AG04449 (cell line): ENCODE results near the gene UBE2N.
A peak's percentile ranks its signal among the peaks of the same experiment; 100 is the strongest.

ENCODE experiments used
- CTCF ChIA-PET: fragments of 350-600 bp; formaldehyde crosslinking; extraction: SDS; loops from one replicate; lab custom pipeline; 2021; ENCODE audit warnings: antibody characterized with exemption; lab: Yijun Ruan, JAX
- POLR2A ChIA-PET: fragments of 400-600, 350-600 bp; formaldehyde crosslinking; extraction: SDS; loops from one replicate; lab custom pipeline; 2020; ENCODE audit warnings: antibody characterized with exemption, inconsistent platforms; lab: Yijun Ruan, JAX
- DNase-seq: peaks from one replicate; pipeline ENCODE4 v3.0.0-alpha.2; 2010; ENCODE audit warnings: low read depth, low spot score
- H3K4me3 ChIP-seq: 2 replicates; pipeline ENCODE4 v1.5.1; 2011; ENCODE audit warnings: low read depth, mild to moderate bottlenecking, control low read depth, low read length
- CTCF ChIP-seq: IDR thresholded peaks from one replicate; pipeline ENCODE4 v1.5.1; 2011; ENCODE audit warnings: mild to moderate bottlenecking, moderate library complexity, low read length, control low read depth, inconsistent platforms; ENCODE audit not compliant: insufficient read depth; ENCODE audit errors: missing control alignments

UBE2N gene

GRCh38 chr12:93460902-93461301 is 19.2 kb upstream of the UBE2N start:
- DNase-seq: no peak
- ChIA-PET POLR2A (no interaction called here), CTCF (no interaction called here)
- H3K4me3 ChIP-seq: no peak overlapping the region
- no peak for TF ChIP-seq CTCF

GRCh38 chr12:93460003-93460402 is 18.3 kb upstream of the UBE2N start:
- CTCF ChIA-PET: interaction anchor here (0.7 kb wide), 1 partner anchor 47 kb away, joined by 3 read pairs; no protein-coding TSS in a partner anchor
- TF ChIP-seq CTCF: no peak
- no peak for DNase-seq
- POLR2A ChIA-PET: no interaction called here
- H3K4me3 ChIP-seq: no peak overlapping the region

- ChIA-PET CTCF (interaction anchor here (0.8 to 1.5 kb wide), 3 partner anchors 8 to 472 kb away, joined by 3 to 5 read pairs (median 3); no protein-coding TSS in a partner anchor), POLR2A (no interaction called here)
- TF ChIP-seq CTCF: no peak
- no peak overlapping the region for H3K4me3 ChIP-seq
- DNase-seq: no peak
Measured at GRCh38 chr12:93459097-93459496, 17.4 kb upstream of the UBE2N start.

- DNase-seq: no peak
- no peak overlapping the region for H3K4me3 ChIP-seq
- CTCF ChIA-PET: interaction anchor here (2.1 kb wide), 1 partner anchor 11 kb away, joined by 10 read pairs; the partner anchor contains the start of gene MRPL42
- no peak for TF ChIP-seq CTCF
- POLR2A ChIA-PET: no interaction called here
Measured at GRCh38 chr12:93456077-93456476, 14.3 kb upstream of the UBE2N start.

- POLR2A ChIA-PET: no interaction called here
- H3K4me3 ChIP-seq: no peak overlapping the region
- CTCF ChIA-PET: interaction anchor here (0.9 kb wide), 1 partner anchor 10 kb away, joined by 3 read pairs; no protein-coding TSS in a partner anchor
- no peak for TF ChIP-seq CTCF
- DNase-seq: peak; percentile 23
Measured at GRCh38 chr12:93453633-93454032, 11.9 kb upstream of the UBE2N start.

- no peak for DNase-seq
- POLR2A ChIA-PET: no interaction called here
- TF ChIP-seq CTCF: no peak
- CTCF ChIA-PET: interaction anchor here (1.1 kb wide), 1 partner anchor 9 kb away, joined by 3 read pairs; no protein-coding TSS in a partner anchor
- no peak overlapping the region for H3K4me3 ChIP-seq
Measured at GRCh38 chr12:93451423-93452158, 9.8 kb upstream of the UBE2N start.
